Measurements from ENCODE around the gene TSR1. TPM values are rescaled to one million over a fixed set of nuclear protein-coding genes. Genes with fewer than 3 reads are reported as not detected.

The TSR1 gene
- total and polyA plus RNA-seq, 9 donors, result 11.3 to 31.0 (median 23.2) TPM

DNA sequence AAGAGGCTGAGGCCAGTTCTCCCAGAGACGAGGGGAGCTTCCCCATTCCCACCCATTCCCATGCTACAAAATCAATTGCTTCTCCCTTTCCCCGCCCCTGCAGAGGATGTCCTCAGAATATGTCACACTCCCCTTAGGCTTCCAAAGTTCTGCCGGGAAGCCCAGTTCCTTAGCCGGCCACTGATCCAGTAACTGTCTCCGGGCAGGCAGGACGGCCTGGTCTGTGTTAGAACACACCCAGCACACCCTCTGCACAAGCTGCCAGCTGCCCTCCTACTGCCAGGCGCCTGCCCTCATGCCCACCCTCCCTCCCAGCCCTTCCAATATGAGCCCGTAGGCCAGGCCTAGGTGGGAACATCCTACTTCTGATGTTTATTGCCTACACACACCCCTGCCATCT lies 32.1 kb upstream of the TSR1 start:
- intact Hi-C loops (cut with DNase I), result loop anchor here in 1 of 4 donors (10.0 kb wide), 1 partner anchor 46 kb away; no protein-coding TSS in a partner anchor
- Histone ChIP-seq H3K9me3 (no peaks in the 10 kb centered on the region), H3K27me3 (no peaks in the 10 kb centered on the region), H3K4me1 (ENCODE audit: insufficient read depth) (no peaks in the 10 kb centered on the region), H3K27ac (no peak overlapping the region), H3K4me3 (no peak overlapping the region), H3K36me3 (no peaks in the 10 kb centered on the region)
- DNase-seq, result no peak
- WGBS, 3 donors, result 86 to 90% (median 86%) methylated on average over 8 of the region's 8 CpGs
- no peak for TF ChIP-seq EP300 (IDR thresholded peaks at IDR 0.05)
- TF ChIP-seq, protein P1, sequence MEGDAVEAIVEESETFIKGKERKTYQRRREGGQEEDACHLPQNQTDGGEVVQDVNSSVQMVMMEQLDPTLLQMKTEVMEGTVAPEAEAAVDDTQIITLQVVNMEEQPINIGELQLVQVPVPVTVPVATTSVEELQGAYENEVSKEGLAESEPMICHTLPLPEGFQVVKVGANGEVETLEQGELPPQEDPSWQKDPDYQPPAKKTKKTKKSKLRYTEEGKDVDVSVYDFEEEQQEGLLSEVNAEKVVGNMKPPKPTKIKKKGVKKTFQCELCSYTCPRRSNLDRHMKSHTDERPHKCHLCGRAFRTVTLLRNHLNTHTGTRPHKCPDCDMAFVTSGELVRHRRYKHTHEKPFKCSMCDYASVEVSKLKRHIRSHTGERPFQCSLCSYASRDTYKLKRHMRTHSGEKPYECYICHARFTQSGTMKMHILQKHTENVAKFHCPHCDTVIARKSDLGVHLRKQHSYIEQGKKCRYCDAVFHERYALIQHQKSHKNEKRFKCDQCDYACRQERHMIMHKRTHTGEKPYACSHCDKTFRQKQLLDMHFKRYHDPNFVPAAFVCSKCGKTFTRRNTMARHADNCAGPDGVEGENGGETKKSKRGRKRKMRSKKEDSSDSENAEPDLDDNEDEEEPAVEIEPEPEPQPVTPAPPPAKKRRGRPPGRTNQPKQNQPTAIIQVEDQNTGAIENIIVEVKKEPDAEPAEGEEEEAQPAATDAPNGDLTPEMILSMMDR (IDR thresholded peaks at IDR 0.05), result no peak
- no peak for TF ChIP-seq POLR2A (IDR thresholded peaks at IDR 0.05)

DNA sequence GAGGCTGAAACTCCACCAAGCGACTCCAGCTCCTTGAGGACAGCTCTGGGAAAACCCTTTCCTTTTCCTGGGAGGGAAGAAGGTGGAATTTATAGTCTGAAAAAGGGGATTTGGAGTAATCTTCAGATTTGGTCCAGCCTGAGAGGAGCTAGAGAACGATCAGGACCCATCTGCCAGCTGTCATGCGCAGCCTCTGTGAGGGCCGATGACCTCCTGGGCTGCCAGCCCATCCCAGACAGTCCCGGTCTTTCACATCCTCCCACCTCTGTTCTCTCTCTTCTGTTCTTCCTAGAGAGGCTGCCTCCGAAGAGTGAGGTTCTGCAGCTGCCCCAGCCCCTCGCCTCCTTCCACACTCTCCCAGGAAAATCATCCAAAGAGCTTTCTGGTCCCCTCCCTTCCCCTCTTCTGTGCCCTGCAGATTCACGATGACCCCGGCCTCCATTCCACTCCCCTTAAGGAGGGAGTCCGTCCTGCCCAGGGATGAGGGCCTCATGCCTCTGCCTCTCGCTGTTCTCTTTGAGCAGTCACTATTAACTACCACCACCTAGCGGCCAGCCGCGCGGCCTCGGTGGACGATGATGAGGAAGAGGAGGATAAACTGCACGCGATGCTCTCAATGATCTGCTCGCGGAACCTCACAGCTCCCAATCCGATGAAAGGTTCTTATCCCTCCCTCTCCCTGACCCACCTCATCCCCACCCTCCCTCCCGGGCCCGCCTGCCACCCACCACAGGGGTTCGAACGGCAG lies 30.7 kb upstream of the TSR1 start:
- intact Hi-C loops (cut with DNase I), result loop anchor here in 1 of 4 donors (10.0 kb wide), 1 partner anchor 48 kb away; no protein-coding TSS in a partner anchor
- no peak overlapping the region for H3K27ac ChIP-seq
- WGBS, 3 donors, result 60 to 68% (median 66%) methylated on average over 23 to 26 of the region's 26 CpGs
- H3K4me1 ChIP-seq (ENCODE audit: insufficient read depth), result no peaks in the 10 kb centered on the region
- H3K9me3 ChIP-seq, result no peaks in the 10 kb centered on the region
- no peaks in the 10 kb centered on the region for H3K36me3 ChIP-seq
- H3K4me3 ChIP-seq, result no peak overlapping the region
- no peaks in the 10 kb centered on the region for H3K27me3 ChIP-seq
- TF ChIP-seq, protein P1 (IDR thresholded peaks at IDR 0.05), result no peak
- TF ChIP-seq POLR2A (IDR thresholded peaks at IDR 0.05) (no peak), EP300 (IDR thresholded peaks at IDR 0.05) (no peak)
- DNase-seq, result peak in 2 of 5 donors; percentile 24 to 37

DNA sequence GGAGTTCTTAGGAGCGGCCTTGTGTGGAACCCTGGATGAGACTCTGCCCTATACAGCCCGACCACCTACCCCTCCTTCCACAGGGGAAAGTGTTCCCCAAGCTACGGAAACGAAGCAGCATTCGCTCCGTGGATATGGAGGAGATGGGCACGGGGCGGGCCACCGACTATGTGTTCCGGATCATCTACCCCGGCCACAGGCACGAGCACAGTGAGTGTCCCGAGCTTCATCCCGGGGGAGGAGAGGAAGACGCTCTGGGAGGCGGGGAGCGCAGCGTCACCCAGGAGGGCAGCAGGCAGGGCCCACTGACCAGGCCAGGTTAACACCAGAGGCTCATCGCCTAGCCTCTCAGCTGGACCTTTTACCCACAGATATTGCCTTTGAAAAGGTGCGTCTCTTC lies 28.9 kb upstream of the TSR1 start:
- TF ChIP-seq, protein P1 (IDR thresholded peaks at IDR 0.05), result no peak
- no peak for TF ChIP-seq EP300 (IDR thresholded peaks at IDR 0.05)
- TF ChIP-seq POLR2A (IDR thresholded peaks at IDR 0.05), result no peak
- H3K4me3 ChIP-seq, result no peak overlapping the region
- H3K27ac ChIP-seq, result no peak overlapping the region
- DNase-seq, result no peak
- intact Hi-C loops (cut with DNase I), result loop anchor here in 1 of 4 donors (10.0 kb wide), 1 partner anchor 50 kb away; no protein-coding TSS in a partner anchor
- no peaks in the 10 kb centered on the region for H3K4me1 ChIP-seq (ENCODE audit: insufficient read depth)
- WGBS, 3 donors, result 92 to 95% (median 92%) methylated on average over 20 of the region's 20 CpGs
- no peaks in the 10 kb centered on the region for H3K9me3 ChIP-seq
- H3K27me3 ChIP-seq, result no peaks in the 10 kb centered on the region
- H3K36me3 ChIP-seq, result no peaks in the 10 kb centered on the region

DNA sequence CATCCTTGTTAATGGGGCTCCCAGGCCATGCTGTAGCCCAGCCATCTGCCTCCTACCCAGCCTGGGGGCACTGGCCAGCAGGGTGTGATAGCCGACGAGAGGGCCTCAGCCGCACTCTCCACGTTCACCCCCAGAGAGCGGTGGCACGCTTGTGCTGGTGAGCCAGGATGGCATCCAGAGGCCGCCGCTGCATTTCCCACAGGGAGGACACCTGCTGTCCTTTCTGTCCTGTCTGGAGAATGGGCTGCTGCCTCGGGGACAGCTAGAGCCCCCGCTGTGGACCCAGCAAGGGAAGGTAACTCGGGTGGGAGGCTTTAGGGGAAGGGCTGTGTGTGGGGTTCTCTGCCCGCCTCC lies 28.5 kb upstream of the TSR1 start:
- no peak for DNase-seq
- H3K36me3 ChIP-seq, result no peaks in the 10 kb centered on the region
- no peak overlapping the region for H3K4me3 ChIP-seq
- WGBS, 3 donors, result 86 to 92% (median 91%) methylated on average over 12 of the region's 12 CpGs
- intact Hi-C loops (cut with DNase I), result loop anchor here in 1 of 4 donors (10.0 kb wide), 1 partner anchor 50 kb away; no protein-coding TSS in a partner anchor
- H3K27ac ChIP-seq, result no peak overlapping the region
- no peaks in the 10 kb centered on the region for H3K9me3 ChIP-seq
- no peaks in the 10 kb centered on the region for H3K4me1 ChIP-seq (ENCODE audit: insufficient read depth)
- no peak for TF ChIP-seq EP300 (IDR thresholded peaks at IDR 0.05)
- TF ChIP-seq, protein P1 (IDR thresholded peaks at IDR 0.05), result no peak
- TF ChIP-seq POLR2A (IDR thresholded peaks at IDR 0.05), result no peak
- H3K27me3 ChIP-seq, result no peaks in the 10 kb centered on the region

All from ovary (tissue), 9 donors.